ENCODE measurements around the gene OCEL1. TPM values are rescaled to one million over a fixed set of nuclear protein-coding genes. Genes with fewer than 3 reads are reported as not detected.

OCEL1 gene
- total RNA-seq, 1 experiment from 2014 or later, result 25.7 TPM

- no peak overlapping the region for H2AFZ ChIP-seq (ENCODE audit: low read length)
- peak overlapping the region in 1 of 2 experiments; percentile 9; a peak in 2 of 5 replicates for H3K4me3 Mint-ChIP-seq
- H2BK15ac ChIP-seq (ENCODE audit: low read depth, low read length), result no peak overlapping the region
- no peak overlapping the region for H3K4me2 ChIP-seq (ENCODE audit: insufficient read depth, insufficient read length, low read length)
- WGBS (ENCODE audit: extremely low coverage, insufficient read length, low lambda C conversion rate), result 100% methylated on average over 2 of the region's 7 CpGs
- H3K27me3 Mint-ChIP-seq (ENCODE audit: low read depth), result no peaks in the 10 kb centered on the region
- H3K27ac Mint-ChIP-seq, result no peak overlapping the region
- H2BK12ac ChIP-seq (ENCODE audit: insufficient read length, low read depth, low read length), result no peak overlapping the region
- H4K8ac ChIP-seq (replicated peaks; ENCODE audit: insufficient read length, low read depth, low read length), result no peak overlapping the region
- no peak overlapping the region for H3K27ac ChIP-seq (ENCODE audit: insufficient read length, low read depth, low read length)
- DNase-seq, result no peak
- TF ChIP-seq CTCF (conservative IDR thresholded peaks at IDR 0.05), result no peak
- H4K5ac ChIP-seq (ENCODE audit: insufficient read length, low read depth, low read length), result no peak overlapping the region
- no peak overlapping the region for H3K56ac ChIP-seq (ENCODE audit: insufficient read length, low read depth, low read length)
- H3K9me3 ChIP-seq (ENCODE audit: control insufficient read depth, low read depth, low read length), result no peaks in the 10 kb centered on the region
- no peak overlapping the region for H3K23ac ChIP-seq (ENCODE audit: insufficient read length, low read depth, low read length)
- no peak overlapping the region for H3K14ac ChIP-seq (ENCODE audit: insufficient read depth, low read length)
- peaks cover 45 to 55% (median 52%) of the 10 kb centered on the region in 3 experiments for H3K36me3 Mint-ChIP-seq (ENCODE audit: insufficient read depth in 1 of 3, low read depth in 3 of 3)
- no peaks in the 10 kb centered on the region for H3K79me1 ChIP-seq (ENCODE audit: insufficient read depth, low read depth, low read length, poor library complexity, severe bottlenecking)
- H2BK120ac ChIP-seq (ENCODE audit: low read depth, low read length, poor library complexity, severe bottlenecking), result no peak overlapping the region
- no peak overlapping the region for H3K9ac ChIP-seq (ENCODE audit: extremely low read depth, insufficient read length, low read length)
- H3K79me2 ChIP-seq (ENCODE audit: insufficient read depth, low read length), result no peaks in the 10 kb centered on the region
- no peak overlapping the region for H3T11ph ChIP-seq (ENCODE audit: low read length)
- H3K4me1 ChIP-seq (ENCODE audit: insufficient read depth, low read length), result no peaks in the 10 kb centered on the region
- no peaks in the 10 kb centered on the region for H3K9me3 Mint-ChIP-seq
- no peaks in the 10 kb centered on the region for H3K4me1 Mint-ChIP-seq
- H3K27me3 ChIP-seq (ENCODE audit: insufficient read depth, low read length), result no peaks in the 10 kb centered on the region
- H2BK20ac ChIP-seq (ENCODE audit: low read depth, low read length, poor library complexity, severe bottlenecking), result no peak overlapping the region
- no peak overlapping the region for H2AK5ac ChIP-seq (ENCODE audit: insufficient read length, low read length)
- no peaks in the 10 kb centered on the region for H3K23me2 ChIP-seq (ENCODE audit: insufficient read length, low read depth, low read length, poor library complexity, severe bottlenecking)
- no peak overlapping the region for H3K18ac ChIP-seq (ENCODE audit: insufficient read length, low read depth, low read length)
- H4K91ac ChIP-seq (ENCODE audit: insufficient read length, low read depth, low read length), result no peak overlapping the region
- no peak overlapping the region for H3K4ac ChIP-seq (ENCODE audit: low read depth, low read length)
- no peak overlapping the region for H2BK5ac ChIP-seq (ENCODE audit: insufficient read length, low read length)
- no peaks in the 10 kb centered on the region for H4K20me1 ChIP-seq (ENCODE audit: control insufficient read depth, insufficient read depth, insufficient read length)
Measured at GRCh38 chr19:17196610-17197009, 29.4 kb upstream of the OCEL1 start.

Measured in H9 (cell line).